Panc1 (cell line): Measurements from ENCODE around the gene BCL2. TPM values are rescaled to one million over a fixed set of nuclear protein-coding genes. Genes with fewer than 3 reads are reported as not detected.

Source experiments
- ATAC-seq: fragments of 200-7000 bp; cut with Tn5 transposase; 2 replicates; pipeline ENCODE4 v1.9.1; 2020; ENCODE audit warnings: mild to moderate bottlenecking, moderate library complexity
- BruUV-seq: library from RNA; stranded (reverse); fragments of 400-500 nt; replicated peaks from 2 replicates; lab custom pipeline; 2021; lab: Mats Ljungman, UMichigan
- CTCF ChIA-PET: fragments of 300-600 bp; sonication (Branson Sonifier 250); formaldehyde crosslinking; loops from one replicate; lab custom pipeline; 2022; ENCODE audit warnings: antibody characterized with exemption; lab: Charles Lee
- POLR2A ChIA-PET: fragments of 300-600 bp; sonication (Branson Sonifier 250); formaldehyde crosslinking; loops from one replicate; lab custom pipeline; 2022; ENCODE audit warnings: antibody characterized with exemption; lab: Charles Lee
- DNase-seq: peaks from one replicate; pipeline ENCODE4 v3.0.0-alpha.2; 2010; ENCODE audit warnings: low read depth, low spot score
- H3K27ac ChIP-seq: 2 replicates; pipeline ENCODE4 v1.5.1; 2011; ENCODE audit warnings: mild to moderate bottlenecking, low read length, inconsistent platforms
- H3K27me3 ChIP-seq: fragments of 200-500 bp; sonication (Bioruptor generic); 2 replicates; pipeline ENCODE4 v1.6.0; 2014; ENCODE audit warnings: low read length, inconsistent platforms; ENCODE audit not compliant: control insufficient read depth, insufficient read depth
- H3K36me3 ChIP-seq: fragments of 200-500 bp; sonication (Bioruptor generic); 2 replicates; pipeline ENCODE4 v1.5.1; 2014; ENCODE audit warnings: inconsistent platforms, mild to moderate bottlenecking, low read length, moderate library complexity; ENCODE audit not compliant: control insufficient read depth, insufficient read depth
- H3K4me1 ChIP-seq: 2 replicates; pipeline ENCODE4 v1.5.1; 2011; ENCODE audit warnings: inconsistent platforms, mild to moderate bottlenecking, low read length, moderate library complexity; ENCODE audit not compliant: control insufficient read depth, insufficient read depth
- H3K4me3 ChIP-seq, 2 experiments: 2 replicates each; pipeline ENCODE4 v1.5.1; 2011 to 2012; ENCODE audit warnings: low read depth in 2 of 2, low read length in 2 of 2, mild to moderate bottlenecking in 2 of 2, inconsistent platforms in 1 of 2, moderate library complexity in 1 of 2
- H3K9me3 ChIP-seq: fragments of 200-500 bp; sonication (Bioruptor generic); 2 replicates; pipeline ENCODE4 v1.5.1; 2014; ENCODE audit warnings: low read depth, mild to moderate bottlenecking, inconsistent platforms, low read length, moderate library complexity; ENCODE audit not compliant: control insufficient read depth, insufficient read depth
- POLR2AphosphoS5 ChIP-seq: IDR thresholded peaks from 2 replicates; pipeline ENCODE4 v1.6.1; 2012; ENCODE audit warnings: mild to moderate bottlenecking, low read depth, low read length, moderate library complexity
- SIN3A ChIP-seq: IDR thresholded peaks from 2 replicates; pipeline ENCODE4 v1.6.1; 2012; ENCODE audit warnings: low read depth, mild to moderate bottlenecking, low read length, moderate library complexity, borderline replicate concordance; ENCODE audit not compliant: insufficient read depth
- TCF7L2 ChIP-seq: IDR thresholded peaks from 2 replicates; pipeline ENCODE4 v1.6.1; 2011; ENCODE audit warnings: mild to moderate bottlenecking, low read depth, low read length, inconsistent platforms
- in situ Hi-C: cut with HindIII; loops from 2 replicates; pipeline ENCODE4 v1.10.0; 2016; ENCODE audit warnings: low sequenced_read_pairs, low pct_unique_long_range_greater_than_20kb
- intact Hi-C: fragments of 100-400 bp; cut with micrococcal nuclease; formaldehyde crosslinking; loops from one replicate; pipeline ENCODE4 v1.10.0; 2022; ENCODE audit not compliant: unreplicated experiment
- total RNA-seq: library from RNA; stranded (reverse); gene quantifications from one replicate; pipeline ENCODE4 v1.2.1, GENCODE V29; 2021; ENCODE audit not compliant: unreplicated experiment
- TF ChIP-seq, protein P1 (sequence below): fragments of 450-650 bp; IDR thresholded peaks from 2 replicates; pipeline ENCODE4 v1.5.1; 2017; ENCODE audit warnings: mild to moderate bottlenecking
- TF ChIP-seq, protein P2 (sequence below), 2 experiments: IDR thresholded peaks; 2 replicates each; pipeline ENCODE4 v1.6.1; 2011 to 2012; ENCODE audit warnings: low read depth in 2 of 2, control low read depth in 1 of 2, low read length in 1 of 2, mild to moderate bottlenecking in 1 of 2, moderate library complexity in 1 of 2; ENCODE audit not compliant: insufficient read depth in 1 of 2

Gene BCL2
- total RNA-seq, 1 experiment from 2014 or later: 0.72 TPM

DNA sequence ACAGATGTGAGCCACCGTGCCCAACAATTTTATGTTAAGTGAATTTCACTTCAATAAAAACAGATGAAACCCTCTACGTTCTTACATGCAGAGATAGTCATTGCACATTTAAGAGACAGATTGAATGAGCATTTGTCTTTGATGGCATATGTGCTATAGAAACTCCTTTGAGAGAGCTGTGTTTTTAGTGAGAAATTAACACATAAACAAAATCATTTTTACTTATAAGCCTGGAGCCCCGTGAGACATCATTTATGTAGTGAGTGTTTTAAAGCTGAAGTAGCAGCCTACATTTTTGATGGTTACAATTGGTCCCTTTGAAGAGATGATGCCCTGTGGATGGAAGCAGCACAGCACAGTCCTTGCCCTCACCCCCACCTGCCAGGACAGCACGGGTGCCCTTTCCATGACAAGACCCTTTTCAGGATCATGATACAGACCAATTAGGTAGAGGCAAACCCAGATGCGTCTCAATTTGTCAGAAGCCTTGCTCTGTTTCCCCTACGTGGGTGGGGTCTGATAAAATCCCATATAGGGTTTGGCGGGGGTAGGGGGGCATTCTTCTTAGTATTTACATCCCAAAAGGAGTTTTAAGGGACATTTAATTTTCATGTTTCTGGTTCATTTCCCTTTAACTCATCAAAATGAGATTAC is 237.1 kb downstream of the BCL2 start:
- no peak for ATAC-seq
- in situ Hi-C loops: no loop called here
- TF ChIP-seq SIN3A (no peak), TCF7L2 (no peak), POLR2AphosphoS5 (no peak)
- TF ChIP-seq, protein P1, sequence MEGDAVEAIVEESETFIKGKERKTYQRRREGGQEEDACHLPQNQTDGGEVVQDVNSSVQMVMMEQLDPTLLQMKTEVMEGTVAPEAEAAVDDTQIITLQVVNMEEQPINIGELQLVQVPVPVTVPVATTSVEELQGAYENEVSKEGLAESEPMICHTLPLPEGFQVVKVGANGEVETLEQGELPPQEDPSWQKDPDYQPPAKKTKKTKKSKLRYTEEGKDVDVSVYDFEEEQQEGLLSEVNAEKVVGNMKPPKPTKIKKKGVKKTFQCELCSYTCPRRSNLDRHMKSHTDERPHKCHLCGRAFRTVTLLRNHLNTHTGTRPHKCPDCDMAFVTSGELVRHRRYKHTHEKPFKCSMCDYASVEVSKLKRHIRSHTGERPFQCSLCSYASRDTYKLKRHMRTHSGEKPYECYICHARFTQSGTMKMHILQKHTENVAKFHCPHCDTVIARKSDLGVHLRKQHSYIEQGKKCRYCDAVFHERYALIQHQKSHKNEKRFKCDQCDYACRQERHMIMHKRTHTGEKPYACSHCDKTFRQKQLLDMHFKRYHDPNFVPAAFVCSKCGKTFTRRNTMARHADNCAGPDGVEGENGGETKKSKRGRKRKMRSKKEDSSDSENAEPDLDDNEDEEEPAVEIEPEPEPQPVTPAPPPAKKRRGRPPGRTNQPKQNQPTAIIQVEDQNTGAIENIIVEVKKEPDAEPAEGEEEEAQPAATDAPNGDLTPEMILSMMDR: no peak
- TF ChIP-seq, protein P2, sequence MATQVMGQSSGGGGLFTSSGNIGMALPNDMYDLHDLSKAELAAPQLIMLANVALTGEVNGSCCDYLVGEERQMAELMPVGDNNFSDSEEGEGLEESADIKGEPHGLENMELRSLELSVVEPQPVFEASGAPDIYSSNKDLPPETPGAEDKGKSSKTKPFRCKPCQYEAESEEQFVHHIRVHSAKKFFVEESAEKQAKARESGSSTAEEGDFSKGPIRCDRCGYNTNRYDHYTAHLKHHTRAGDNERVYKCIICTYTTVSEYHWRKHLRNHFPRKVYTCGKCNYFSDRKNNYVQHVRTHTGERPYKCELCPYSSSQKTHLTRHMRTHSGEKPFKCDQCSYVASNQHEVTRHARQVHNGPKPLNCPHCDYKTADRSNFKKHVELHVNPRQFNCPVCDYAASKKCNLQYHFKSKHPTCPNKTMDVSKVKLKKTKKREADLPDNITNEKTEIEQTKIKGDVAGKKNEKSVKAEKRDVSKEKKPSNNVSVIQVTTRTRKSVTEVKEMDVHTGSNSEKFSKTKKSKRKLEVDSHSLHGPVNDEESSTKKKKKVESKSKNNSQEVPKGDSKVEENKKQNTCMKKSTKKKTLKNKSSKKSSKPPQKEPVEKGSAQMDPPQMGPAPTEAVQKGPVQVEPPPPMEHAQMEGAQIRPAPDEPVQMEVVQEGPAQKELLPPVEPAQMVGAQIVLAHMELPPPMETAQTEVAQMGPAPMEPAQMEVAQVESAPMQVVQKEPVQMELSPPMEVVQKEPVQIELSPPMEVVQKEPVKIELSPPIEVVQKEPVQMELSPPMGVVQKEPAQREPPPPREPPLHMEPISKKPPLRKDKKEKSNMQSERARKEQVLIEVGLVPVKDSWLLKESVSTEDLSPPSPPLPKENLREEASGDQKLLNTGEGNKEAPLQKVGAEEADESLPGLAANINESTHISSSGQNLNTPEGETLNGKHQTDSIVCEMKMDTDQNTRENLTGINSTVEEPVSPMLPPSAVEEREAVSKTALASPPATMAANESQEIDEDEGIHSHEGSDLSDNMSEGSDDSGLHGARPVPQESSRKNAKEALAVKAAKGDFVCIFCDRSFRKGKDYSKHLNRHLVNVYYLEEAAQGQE (IDR thresholded peaks at IDR 0.05; ENCODE audit: insufficient read depth in 1 of 2, low read depth in 2 of 2, low read length in 1 of 2): no peak

DNA sequence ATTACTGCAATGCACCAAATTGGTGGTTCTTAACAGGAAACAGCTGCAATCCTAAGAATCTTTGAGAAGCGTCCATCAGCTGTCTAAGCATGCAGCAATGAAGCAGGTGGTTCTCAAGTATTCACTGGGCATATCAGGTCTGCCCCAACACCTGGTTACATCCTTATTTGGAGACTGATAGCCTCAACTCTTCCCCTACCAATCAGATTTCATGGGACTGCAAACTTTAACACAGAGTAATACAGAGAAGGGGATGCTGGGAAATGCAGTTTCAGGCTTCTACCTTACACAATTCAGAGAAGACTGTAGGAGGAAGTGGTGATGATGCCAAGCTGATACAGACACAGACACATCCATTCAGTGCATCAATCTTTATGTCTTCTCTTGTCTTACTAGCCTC is 240.5 kb downstream of the BCL2 start:
- TF ChIP-seq, protein P2 (IDR thresholded peaks at IDR 0.05; ENCODE audit: insufficient read depth in 1 of 2, low read depth in 2 of 2, low read length in 1 of 2): no peak
- TF ChIP-seq TCF7L2 (no peak), SIN3A (no peak)

More for the DNA sequence above, 237.1 kb downstream of the BCL2 start:
- no peak overlapping the region for H3K4me3 ChIP-seq
- no peak overlapping the region for H3K27ac ChIP-seq
- H3K27me3 ChIP-seq: no peaks in the 10 kb centered on the region
- no peak for DNase-seq
- BruUV-seq: no TSS peak
- intact Hi-C loops: no loop called here
- no peaks in the 10 kb centered on the region for H3K4me1 ChIP-seq
- no peaks in the 10 kb centered on the region for H3K9me3 ChIP-seq
- ChIA-PET CTCF (no interaction called here), POLR2A (no interaction called here)
- no peaks in the 10 kb centered on the region for H3K36me3 ChIP-seq

More for the DNA sequence above, 240.5 kb downstream of the BCL2 start:
- no peak for DNase-seq
- BruUV-seq: no TSS peak
- intact Hi-C loops (no loop called here), in situ Hi-C loops (no loop called here)
- H3K4me3 ChIP-seq: no peak overlapping the region
- H3K9me3 ChIP-seq: no peaks in the 10 kb centered on the region
- no peaks in the 10 kb centered on the region for H3K36me3 ChIP-seq
- no peaks in the 10 kb centered on the region for H3K4me1 ChIP-seq
- ChIA-PET CTCF (no interaction called here), POLR2A (no interaction called here)
- H3K27me3 ChIP-seq: no peaks in the 10 kb centered on the region
- ATAC-seq: no peak
- no peak overlapping the region for H3K27ac ChIP-seq
